GM21786 (cell line): ENCODE results near the gene HIPK2.
A peak's percentile ranks its signal among the peaks of the same experiment; 100 is the strongest.

ENCODE experiments used
- ATAC-seq: cut with Tn5 transposase; IDR thresholded peaks from one replicate; pipeline ENCODE4 v1.9.1; 2021; ENCODE audit not compliant: unreplicated experiment

HIPK2 gene

GRCh38 chr7:139783647-139784385 lies 6.0 kb upstream of the HIPK2 start:
- peak; percentile 55 for ATAC-seq

- ATAC-seq, result no peak
These were observed 5.1 kb upstream of the HIPK2 start for GRCh38 chr7:139782932-139783331.

- ATAC-seq, result no peak
These were observed 486 bp downstream of the HIPK2 start for GRCh38 chr7:139777133-139777891.

- ATAC-seq, result no peak
These were observed 1.2 kb downstream of the HIPK2 start for GRCh38 chr7:139776486-139777132.

- ATAC-seq, result no peak
These were observed 1.9 kb downstream of the HIPK2 start for GRCh38 chr7:139775829-139776266.

GRCh38 chr7:139774376-139774775 lies 3.4 kb downstream of the HIPK2 start:
- no peak for ATAC-seq

GRCh38 chr7:139773371-139773770 lies 4.4 kb downstream of the HIPK2 start:
- ATAC-seq, result no peak

- no peak for ATAC-seq
These were observed 4.9 kb downstream of the HIPK2 start for GRCh38 chr7:139772873-139773272.

GRCh38 chr7:139772115-139772514 lies 5.7 kb downstream of the HIPK2 start:
- no peak for ATAC-seq

GRCh38 chr7:139771001-139771956 lies 6.5 kb downstream of the HIPK2 start:
- no peak for ATAC-seq

GRCh38 chr7:139769761-139770160 lies 8.0 kb downstream of the HIPK2 start:
- ATAC-seq, result no peak

GRCh38 chr7:139769066-139769465 lies 8.7 kb downstream of the HIPK2 start:
- no peak for ATAC-seq

GRCh38 chr7:139768249-139768824 lies 9.5 kb downstream of the HIPK2 start:
- ATAC-seq, result no peak

GRCh38 chr7:139767561-139767982 lies 10.2 kb downstream of the HIPK2 start:
- ATAC-seq, result peak; percentile 96

GRCh38 chr7:139765143-139765542 lies 12.7 kb downstream of the HIPK2 start:
- ATAC-seq, result no peak

- no peak for ATAC-seq
These were observed 14.5 kb downstream of the HIPK2 start for GRCh38 chr7:139763330-139763729.

GRCh38 chr7:139762886-139763285 lies 14.9 kb downstream of the HIPK2 start:
- no peak for ATAC-seq

GRCh38 chr7:139758388-139758787 lies 19.4 kb downstream of the HIPK2 start:
- ATAC-seq, result no peak

- no peak for ATAC-seq
These were observed 19.8 kb downstream of the HIPK2 start for GRCh38 chr7:139757968-139758367.

GRCh38 chr7:139753693-139754111 lies 24.1 kb downstream of the HIPK2 start:
- ATAC-seq, result no peak
